Fibroblast of peridontal ligament (primary cell): ENCODE data around the gene ZNF469.
"Not testable (repeated sequence)": the region's sequence is repeated elsewhere in the genome, so short reads cannot be mapped to it uniquely, and the experiment has no call there.

Source experiments
- DNase-seq: peaks from one replicate; pipeline ENCODE4 v3.0.0-alpha.2; 2010; ENCODE audit errors: extremely low read depth

The ZNF469 gene

GRCh38 chr16:88410297-88410968 lies 27.7 kb downstream of the ZNF469 start:
- not testable (repeated sequence) for DNase-seq

DNA sequence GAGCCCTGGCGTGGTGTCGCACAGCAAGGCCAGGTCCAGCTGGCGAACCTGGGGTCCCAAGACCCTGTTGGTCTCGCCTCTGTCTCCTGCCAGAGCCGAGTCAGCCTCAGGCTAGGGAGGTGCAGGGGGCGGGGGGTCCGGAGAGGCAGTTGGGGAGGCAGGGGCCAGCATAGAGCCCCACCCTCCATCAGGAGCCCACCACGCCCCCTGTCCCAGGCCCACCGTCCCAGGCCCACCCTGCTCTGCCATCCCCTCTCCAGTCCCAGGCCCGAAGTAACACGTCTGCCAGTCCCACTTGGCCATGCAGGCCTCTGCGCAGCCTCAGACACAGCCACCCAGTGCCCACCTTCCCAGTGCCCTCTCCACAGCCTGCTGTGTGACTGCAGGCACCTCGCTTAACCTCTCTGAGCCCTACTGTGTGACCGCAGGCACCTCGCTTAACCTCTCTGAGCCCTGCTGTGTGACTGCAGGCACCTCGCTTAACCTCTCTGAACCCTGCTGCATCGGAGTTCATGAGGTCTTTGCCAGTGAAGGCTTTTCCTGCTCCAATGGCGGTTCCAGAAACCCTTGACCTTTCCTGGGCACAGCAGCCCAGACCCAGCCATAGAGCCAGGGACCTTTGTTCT lies 29.3 kb downstream of the ZNF469 start:
- DNase-seq, result no peak

DNA sequence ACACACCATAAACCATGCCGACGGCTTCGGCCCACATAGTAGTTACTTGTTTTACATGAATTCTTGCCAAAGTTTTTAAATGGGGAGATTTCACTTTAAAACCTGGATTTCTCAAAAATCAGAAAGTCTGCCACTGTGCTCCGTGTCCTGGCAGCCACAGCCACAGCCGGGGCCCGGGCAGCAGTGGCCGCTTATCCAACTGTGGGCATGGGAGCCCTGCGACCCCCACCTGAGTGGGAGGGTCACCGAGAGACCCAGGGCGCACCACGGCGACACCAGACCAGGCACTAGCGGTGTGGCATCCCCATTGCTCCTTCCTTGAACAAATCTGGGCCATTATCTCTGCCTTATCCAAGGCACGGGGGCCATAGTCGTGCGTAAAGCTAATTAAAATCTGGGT lies 30.0 kb downstream of the ZNF469 start:
- DNase-seq, result no peak

- no peak for DNase-seq
Measured at GRCh38 chr16:88413231-88413630, 30.5 kb downstream of the ZNF469 start.

GRCh38 chr16:88413631-88414030 lies 30.9 kb downstream of the ZNF469 start:
- DNase-seq, result no peak

GRCh38 chr16:88414521-88415380 lies 32.0 kb downstream of the ZNF469 start:
- DNase-seq, result no peak

DNA sequence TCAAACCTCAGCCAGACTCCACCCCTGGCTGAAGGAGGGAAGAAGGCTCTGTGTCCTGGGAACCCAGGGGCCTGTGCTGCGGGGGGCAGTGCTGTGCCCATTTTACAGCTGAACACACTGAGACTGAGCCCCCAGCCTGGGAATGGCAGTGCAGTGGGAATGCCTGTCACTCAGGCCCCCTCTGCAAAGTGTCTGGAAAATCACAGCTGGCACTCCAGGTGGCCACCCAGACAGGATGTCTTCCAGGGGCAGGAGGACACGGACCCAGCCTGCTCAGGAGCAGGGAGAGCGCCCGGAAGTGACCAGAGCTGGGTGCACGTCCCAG lies 32.6 kb downstream of the ZNF469 start:
- DNase-seq, result no peak

DNA sequence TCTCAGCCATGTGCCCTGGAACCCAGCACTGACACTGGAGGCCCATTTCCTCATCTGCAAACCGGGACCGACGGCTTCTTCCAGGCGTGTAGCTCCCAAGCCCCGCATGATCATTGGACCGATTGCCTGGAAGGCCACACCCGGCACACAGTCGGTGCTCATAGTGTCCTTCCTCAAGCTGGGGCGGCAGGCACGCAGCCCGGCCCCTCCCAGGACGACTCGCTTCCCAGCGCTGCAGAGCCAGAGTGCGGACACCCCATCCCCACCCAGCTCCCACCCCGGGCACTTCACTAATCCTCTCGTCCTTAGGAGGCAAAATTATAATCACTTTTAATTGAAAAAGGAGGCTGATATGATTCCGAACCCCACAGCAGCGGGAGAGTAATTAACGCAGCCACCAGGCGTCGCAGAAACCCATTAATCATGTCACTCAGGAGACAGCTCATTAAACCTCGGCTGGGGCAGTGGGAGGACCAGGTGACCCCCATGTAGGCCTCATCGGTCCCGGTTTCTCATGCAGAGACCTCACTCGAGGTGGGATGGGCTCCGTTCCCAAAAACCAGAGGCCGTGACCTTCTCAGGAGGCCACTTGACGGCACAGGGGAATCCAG lies 33.1 kb downstream of the ZNF469 start:
- DNase-seq, result no peak

GRCh38 chr16:88416686-88417085 lies 33.9 kb downstream of the ZNF469 start:
- DNase-seq, result no peak

GRCh38 chr16:88417684-88418476 lies 35.1 kb downstream of the ZNF469 start:
- DNase-seq, result no peak

DNA sequence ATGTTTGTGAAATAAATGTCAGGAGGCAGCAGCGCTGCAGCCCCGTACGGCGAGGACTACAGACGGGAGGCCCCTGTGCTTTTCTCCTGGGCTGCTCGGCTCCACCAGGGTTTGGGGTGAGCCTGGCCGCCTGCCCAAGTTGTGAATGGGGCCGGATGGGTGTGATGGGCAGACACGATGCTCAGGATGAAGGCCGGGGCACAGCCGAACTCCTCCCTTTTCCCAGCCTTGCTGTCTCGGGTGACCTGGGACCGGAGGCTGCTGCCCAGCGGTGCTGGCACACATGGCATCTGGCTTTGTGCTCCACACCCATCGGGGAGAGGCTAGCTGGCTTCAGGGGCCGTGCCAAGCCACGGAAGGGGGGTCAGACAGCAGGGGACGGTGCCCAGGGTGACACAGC lies 36.1 kb downstream of the ZNF469 start:
- no peak for DNase-seq

GRCh38 chr16:88419790-88420189 lies 37.0 kb downstream of the ZNF469 start:
- DNase-seq, result no peak

GRCh38 chr16:88420496-88420895 lies 37.7 kb downstream of the ZNF469 start:
- DNase-seq, result no peak

DNA sequence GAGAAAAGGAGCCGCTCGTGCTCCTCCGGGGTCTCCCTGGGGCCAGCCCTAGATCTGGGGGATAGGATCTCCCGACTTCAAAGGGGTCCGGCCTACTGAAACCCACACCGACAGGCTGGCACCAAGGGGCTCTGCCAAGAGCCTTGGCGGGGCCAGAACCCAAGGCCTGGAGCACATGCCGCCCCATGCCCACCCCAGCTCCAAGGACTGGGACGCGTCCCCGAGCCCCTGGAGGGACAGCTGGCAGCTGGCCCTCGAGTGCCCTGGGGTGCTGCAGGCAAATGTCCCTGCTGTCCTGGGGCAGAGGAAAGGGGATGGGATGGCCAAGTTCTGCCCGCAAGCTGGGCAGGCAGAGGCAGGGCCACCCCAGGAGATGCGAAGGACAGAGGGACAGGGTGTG lies 38.5 kb downstream of the ZNF469 start:
- DNase-seq, result no peak

DNA sequence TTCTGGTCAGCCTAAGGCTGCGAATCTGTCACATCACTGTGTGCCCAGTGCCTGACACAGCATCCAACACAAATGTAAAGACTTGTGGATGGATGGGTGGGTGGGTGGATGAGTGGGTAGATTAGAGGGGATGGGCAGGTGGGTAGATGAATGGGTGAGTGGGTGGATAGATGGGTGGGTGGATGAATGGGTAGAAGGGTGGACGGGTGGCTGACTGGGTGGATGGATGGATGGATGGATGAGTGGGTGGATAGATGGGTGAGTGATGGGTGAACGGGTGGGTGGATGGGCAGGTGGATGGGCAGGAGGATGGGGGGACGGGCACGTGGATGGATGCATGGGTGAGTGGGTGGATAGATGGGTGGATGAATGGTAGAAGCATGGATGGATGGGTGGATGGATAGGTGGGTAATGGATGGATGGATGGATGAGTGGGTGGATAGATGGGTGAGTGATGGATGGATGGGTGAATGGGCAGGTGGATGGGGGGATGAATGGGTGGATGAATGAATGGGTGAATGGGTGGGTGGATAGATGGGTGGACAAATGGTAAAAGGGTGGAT lies 39.2 kb downstream of the ZNF469 start:
- no peak for DNase-seq

DNA sequence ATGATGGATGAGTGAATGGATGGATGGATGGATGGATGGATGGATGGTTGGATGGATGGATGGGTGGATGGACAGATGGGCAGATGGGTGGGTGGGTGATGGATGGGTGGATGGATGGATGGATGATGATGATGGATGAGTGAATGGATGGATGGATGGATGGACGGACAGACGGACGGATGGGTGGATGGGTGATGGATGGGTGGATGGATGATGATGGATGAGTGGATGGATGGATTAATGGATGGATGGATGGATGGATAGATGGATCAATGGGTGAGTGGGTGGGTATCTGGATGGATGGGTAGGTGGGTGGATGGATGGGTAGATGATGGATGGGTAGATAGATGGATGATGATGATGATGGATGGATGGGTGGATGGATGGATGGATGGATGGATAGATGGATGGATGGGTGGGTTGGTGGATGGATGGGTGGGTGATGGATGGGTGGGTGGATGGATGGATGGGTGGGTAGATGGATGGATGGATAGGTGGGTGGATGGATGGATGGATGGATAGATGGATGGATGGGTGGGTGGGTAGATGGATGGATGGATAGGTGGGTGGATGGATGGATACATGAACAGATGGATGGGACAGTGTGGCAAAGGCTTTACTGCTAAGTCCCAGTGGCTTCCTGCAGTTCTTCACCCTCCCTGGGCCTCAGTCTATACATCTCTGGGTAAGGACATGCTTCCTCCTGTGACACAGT lies 40.1 kb downstream of the ZNF469 start:
- DNase-seq, result no peak

DNA sequence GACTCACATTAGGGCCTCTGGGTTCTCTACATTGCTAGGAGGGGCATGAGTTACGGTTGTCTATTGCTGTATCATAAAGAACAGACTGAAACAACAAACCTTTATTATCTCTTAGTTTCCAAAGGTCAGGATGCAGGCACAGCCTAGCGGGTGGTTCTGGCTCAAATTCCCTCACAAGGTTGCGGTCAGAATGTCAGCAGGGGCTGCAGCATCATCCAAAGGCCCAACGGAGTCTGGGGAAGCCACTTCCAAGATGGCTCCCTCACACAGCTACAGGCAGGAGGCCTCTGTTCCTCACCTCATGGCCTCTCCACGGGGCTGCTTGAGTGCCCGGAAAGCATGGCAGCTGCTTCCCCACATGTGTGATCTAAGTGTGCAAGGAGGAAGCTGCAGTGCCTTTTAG lies 40.7 kb downstream of the ZNF469 start:
- no peak for DNase-seq

- peak; percentile 7 for DNase-seq
Measured at GRCh38 chr16:88424587-88425235, 42.0 kb downstream of the ZNF469 start.

GRCh38 chr16:88426018-88426417 lies 43.3 kb downstream of the ZNF469 start:
- DNase-seq, result no peak

DNA sequence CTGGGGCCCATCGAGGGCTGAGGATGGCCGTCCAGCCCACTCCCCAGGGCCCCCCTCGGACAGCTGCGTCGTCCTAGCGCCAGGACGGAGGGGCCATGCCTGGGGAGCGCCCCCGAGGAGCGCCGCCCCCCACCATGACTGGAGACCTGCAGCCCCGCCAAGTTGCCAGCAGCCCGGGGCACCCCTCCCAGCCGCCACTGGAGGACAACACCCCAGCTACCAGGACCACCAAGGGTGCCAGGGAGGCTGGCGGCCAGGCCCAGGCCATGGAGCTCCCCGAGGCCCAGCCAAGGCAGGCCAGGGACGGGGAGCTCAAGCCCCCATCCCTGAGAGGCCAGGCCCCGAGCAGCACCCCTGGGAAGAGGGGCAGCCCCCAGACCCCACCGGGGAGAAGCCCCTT lies 44.6 kb downstream of the ZNF469 start:
- DNase-seq, result no peak
